GM20431 (cell line): ENCODE data around the gene UBE2F.
"Not testable (repeated sequence)": the region's sequence is repeated elsewhere in the genome, so short reads cannot be mapped to it uniquely, and the experiment has no call there.

Source experiments
- in situ Hi-C: fragments of 300-500 bp; cut with MseI, MboI; formaldehyde crosslinking; loops from one replicate; pipeline ENCODE4 v1.15.0; 2020; ENCODE audit warnings: low sequenced_read_pairs; ENCODE audit not compliant: unreplicated experiment

The UBE2F gene

DNA sequence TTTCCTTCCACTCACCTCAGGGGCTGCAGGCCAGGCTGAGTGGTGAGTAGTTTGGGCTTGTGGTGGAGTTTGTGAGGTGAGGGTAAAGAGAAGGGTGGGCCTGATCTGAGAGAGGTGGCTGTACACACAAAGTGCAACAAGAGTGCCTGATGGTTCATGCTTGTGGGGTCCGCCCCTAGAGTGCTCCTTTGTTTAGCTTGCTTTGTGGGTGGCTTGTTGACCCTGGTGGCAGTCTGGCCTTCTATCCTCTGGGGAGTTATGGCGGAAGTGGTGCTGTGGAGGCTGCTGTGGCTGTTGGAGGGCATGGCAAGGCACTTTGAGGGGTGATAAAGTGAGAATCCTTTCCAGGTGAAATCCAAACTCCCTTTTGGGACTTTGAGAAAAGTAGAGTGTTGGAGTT is 10.6 kb downstream of the UBE2F start:
- in situ Hi-C loops: no loop called here

DNA sequence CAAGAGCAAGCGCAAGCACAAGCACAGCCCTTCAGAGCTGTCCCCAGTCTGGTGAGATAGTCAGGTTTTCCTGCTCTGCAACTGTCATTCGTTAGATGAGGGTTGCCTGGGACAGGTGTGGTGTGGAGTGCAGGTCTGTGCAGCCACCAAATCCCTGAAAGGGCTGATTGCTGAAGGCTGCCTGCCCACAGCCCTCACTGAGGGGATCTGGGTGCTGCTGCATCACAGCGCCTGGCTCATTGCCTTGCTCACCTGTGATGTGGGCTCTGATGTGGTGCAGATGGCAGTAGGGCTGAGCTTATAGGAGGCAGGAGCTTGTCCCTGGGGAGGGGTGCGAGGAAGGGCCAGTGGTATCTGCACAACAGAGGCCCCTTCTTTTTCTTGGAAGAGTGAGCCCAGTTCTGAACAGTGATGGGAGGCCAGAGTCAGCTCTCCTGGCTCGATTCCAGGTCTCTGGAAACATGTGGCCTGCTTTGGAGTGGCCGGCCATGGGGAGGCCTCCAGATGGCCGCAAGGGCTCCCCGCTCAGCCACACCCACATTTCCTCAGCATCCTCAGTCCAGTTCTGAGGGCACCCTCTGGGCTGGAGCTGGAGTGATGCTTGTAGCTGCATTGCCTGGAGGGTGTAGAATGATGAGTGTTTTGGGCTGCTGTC is 11.4 kb downstream of the UBE2F start:
- in situ Hi-C loops: no loop called here

GRCh38 chr2:237979331-237979730 is 12.5 kb downstream of the UBE2F start:
- in situ Hi-C loops: no loop called here

GRCh38 chr2:237980087-237980486 is 13.3 kb downstream of the UBE2F start:
- in situ Hi-C loops: no loop called here

DNA sequence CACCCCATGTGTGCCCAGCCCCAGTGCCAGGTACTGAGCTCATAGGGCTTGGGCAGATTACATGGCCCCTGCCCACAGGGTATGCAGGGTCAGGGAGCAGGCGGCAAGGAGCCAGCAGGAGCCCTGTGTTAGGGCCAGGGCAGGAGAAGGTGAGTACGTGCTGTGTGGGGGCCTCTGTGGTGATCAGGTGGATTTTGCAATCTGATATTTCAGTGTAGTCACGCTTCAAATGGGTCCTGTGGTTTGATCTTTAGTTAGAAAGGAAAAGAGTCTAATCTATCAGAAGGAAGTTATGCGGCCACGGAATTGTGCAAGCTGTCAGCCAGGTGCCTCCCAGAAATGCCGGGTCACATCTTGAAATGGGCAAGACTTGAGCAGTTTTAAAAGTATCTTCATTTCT is 13.9 kb downstream of the UBE2F start:
- in situ Hi-C loops: no loop called here

GRCh38 chr2:237981621-237982020 is 14.8 kb downstream of the UBE2F start:
- in situ Hi-C loops: not testable (repeated sequence)

GRCh38 chr2:237982039-237982725 is 15.4 kb downstream of the UBE2F start:
- in situ Hi-C loops: no loop called here

GRCh38 chr2:237983922-237984321 is 17.1 kb downstream of the UBE2F start:
- in situ Hi-C loops: no loop called here

DNA sequence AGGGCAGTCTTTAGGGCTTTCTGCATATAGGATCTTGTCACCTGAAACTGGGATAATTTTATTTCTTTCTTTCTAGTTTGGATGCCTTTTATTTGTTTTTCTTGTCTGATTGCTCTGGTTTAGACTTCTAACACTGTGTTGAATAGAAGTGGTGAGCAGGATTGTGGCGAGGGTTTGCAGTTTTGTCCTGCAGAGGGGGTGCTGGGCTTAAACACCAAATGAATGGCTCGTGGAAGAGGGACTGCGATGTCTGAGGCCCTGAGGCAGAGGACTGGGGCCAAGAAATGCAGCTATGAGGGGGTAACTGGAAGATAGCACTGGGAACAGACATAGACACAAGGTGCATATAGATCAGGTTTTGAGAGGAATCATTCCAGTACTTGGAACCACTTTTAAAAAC is 20.5 kb downstream of the UBE2F start:
- in situ Hi-C loops: no loop called here

- in situ Hi-C loops: no loop called here
Observed at GRCh38 chr2:237993701-237994100, 26.9 kb downstream of the UBE2F start.

DNA sequence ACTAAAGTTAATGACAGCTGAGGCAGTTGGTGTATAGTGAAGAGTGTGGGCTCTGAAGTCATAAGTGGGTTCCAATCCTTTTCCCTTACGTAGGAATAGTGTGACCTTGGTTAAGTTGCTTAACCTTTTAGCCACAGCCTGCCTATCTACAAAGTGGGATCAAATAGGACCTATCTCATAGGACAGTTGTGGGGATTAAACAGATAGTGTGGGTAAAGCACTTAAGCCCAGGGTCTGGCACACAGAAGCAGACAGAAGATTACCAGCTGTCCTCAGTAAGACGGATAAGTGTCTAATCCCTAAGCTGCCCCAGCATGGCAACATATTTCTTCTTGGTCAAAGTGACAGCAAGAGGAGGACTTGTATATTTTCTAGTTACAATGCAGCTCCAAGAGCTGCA is 28.2 kb downstream of the UBE2F start:
- in situ Hi-C loops: no loop called here

DNA sequence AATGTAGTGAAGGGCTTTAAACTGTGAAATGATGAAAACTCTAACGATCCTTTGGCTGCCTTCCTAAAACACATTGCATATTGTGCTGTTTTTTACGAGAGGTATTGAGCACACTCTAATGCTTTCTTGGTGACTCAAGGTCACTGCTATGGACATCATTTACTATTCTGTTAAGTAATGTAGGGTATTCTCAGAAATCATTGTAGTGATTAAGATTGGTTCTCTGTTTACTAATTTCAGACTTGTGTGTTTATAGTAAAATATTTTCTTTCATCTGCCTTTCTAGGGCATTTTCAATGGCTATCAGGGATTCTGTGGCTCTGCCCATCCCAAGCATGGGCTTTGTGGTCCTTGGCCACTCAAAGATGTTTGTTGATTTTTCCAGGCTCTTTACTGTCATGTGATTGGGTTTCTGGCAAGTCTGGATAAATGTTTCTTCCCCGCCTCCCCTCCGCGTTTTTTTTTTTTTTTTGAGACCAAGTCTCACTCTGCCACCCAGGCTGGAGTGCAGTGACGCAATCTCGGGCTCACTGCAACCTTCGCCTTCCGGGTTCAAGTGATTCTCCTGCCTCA is 29.3 kb downstream of the UBE2F start:
- in situ Hi-C loops: no loop called here

DNA sequence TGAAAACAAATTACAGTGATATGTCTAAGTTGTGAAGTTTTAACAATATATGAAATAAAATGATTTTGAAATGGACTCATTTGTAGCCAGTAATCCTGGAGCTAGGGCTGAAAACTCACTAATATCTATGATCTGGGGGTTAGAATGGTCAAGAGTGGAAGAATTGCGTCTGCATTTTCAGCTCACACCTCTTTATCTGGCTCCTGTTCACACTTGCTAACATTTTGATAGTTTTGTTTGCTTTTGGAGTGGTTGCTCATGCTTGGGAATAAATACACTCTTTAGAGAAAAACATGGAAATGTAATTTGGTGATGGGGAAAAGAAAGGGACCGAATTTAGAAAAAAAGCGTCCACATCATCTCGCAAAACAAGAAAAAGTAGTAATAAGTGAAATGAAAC is 30.7 kb downstream of the UBE2F start:
- in situ Hi-C loops: no loop called here

GRCh38 chr2:237998530-237998929 is 31.7 kb downstream of the UBE2F start:
- in situ Hi-C loops: no loop called here

DNA sequence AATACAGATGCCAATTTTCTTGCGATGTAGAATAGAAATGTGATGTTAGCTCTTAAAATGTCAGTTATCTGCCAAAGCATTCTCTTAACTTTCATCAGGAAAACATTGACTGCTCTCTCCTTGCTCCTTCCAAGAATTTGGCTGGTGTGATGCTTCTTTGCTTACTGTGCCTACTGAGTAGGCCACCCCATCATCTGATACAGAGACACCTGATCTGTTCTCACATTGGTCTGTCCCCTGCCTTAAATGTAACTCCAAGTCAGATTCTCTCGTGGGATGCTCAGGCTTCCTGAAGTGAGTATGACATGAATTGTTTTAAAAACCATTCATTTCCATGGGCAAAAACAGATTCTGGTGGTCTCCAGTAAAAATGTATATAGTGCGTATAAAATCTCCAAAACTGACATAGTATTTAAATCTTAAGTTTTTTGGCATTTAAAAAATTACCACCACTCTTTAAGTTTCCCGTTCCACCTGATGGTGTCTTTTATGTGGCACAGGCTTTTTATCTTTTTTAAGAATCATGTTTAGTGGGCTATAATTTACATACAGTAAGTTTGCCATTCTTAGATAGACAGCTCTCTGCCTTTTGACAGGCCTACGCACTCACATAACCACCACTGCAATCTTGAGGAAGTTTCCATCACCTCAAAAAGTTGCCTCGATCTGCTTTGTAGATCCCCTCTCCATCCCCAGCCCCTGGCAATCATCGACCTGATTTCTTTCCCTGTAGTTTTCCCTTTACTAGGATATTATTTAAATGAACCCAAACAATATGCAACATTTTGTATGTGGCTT is 36.6 kb downstream of the UBE2F start:
- in situ Hi-C loops: no loop called here

DNA sequence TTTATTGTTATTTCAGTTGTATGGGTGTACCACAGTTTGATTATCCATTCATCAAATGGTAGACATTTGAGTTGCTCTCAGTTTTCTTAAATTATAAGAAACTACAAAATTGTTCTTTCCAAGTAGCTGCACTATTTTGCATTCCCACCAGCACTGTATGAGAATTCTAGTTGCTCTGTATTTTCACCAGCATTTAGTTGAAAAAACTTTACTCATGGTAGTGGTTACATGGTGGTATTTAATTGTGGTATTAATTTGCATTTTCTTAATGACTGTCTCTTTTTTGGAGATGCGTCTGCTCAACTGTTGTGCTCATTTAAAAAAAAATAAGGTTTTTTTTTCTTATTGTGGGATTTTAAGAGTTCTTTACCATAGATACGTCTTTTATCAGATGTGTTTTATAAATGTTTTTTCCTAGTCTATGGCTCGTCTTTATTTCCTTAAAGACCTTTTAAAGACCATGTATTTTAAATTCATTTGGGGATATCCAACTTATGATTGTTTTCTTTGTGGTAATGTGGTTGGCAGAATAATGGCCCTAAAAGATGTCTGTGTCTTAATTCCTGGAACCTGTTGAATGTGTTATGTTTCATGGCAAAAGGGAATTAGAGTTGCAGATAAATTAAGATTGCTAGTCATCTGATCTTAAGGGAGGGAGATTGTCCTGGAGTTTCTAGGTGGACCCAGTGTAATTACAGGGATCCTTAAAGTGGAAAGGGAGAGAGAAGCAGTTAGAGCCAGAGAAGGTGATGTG is 37.4 kb downstream of the UBE2F start:
- in situ Hi-C loops: no loop called here

- in situ Hi-C loops: no loop called here
Observed at GRCh38 chr2:238005528-238005927, 38.7 kb downstream of the UBE2F start.

DNA sequence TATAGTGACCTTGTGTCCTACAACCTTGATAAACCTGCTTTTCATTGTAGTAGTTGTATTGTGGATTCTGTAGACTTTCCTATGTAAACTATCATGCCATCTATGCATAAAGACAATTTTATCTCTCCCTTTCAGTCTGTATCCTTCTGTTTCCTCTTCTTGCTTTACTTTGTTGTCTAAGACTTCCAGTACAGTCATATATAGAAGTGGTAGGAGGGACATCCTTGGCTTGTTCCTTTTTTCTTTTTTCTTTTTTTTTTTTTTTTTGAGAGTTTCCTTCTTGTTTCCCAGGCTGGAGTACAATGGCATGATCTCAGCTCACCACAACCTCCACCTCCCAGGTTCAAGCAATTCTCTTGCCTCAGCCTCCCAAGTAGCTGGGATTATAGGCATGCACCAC is 39.7 kb downstream of the UBE2F start:
- in situ Hi-C loops: no loop called here

DNA sequence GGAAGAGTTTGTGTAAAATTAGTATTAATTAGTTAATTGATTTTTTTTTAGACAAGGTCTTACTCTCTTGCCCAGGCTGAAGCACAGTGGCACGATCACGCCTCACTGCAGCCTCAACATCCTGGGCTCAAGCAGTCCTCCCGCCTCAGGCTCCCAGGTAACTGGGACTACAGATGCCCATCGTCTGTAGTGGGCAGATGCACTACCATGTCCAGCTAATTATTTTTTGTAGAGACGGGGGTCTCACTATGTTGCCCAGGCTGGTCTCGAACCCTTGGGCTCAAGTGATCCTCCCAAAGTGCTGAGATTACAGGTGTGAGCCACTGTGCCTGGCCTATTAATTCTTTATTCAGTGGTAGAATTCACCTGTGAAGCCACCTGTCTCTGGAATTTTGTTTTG is 41.1 kb downstream of the UBE2F start:
- in situ Hi-C loops: no loop called here

DNA sequence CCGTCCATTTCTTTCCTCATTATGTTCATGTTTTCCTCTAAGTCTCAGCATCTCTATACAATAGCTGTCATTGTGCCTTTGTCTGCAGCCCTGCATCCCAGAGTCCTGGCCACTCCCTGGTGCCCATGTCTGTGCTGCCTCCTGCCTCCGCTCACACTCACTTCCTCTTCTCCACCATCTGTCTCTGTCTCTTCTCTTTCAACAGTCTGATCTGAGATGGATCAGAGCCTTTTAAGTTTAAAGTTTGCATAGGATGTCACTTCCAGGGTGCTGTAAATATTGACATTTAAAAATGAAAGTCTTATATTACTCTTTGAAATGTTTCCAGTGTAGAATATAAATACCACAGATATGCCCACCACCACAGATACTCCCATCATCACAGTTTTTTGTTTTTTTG is 42.7 kb downstream of the UBE2F start:
- in situ Hi-C loops: no loop called here
